ENCODE measurements around the gene TRIM37. TPM values are rescaled to one million over a fixed set of nuclear protein-coding genes. Genes with fewer than 3 reads are reported as not detected.
A peak's percentile ranks its signal among the peaks of the same experiment; 100 is the strongest.

TRIM37 gene
- 35.6 TPM for total RNA-seq (ENCODE audit: unreplicated experiment)
- long read RNA-seq, full-length matches to known transcripts = 5 of 10 reads
- long read RNA-seq, partial matches to known transcripts = 1 of 10 reads
- long read RNA-seq, other reads (novel, unspliced or antisense) = 4 of 10 reads

- H3K27ac Mint-ChIP-seq (ENCODE audit: unreplicated experiment) = peak within 1 kb of the TSS; percentile 90
- no peaks in the 10 kb centered on the region for H3K36me3 Mint-ChIP-seq (ENCODE audit: unreplicated experiment)
- DNase-seq = peak; percentile 99
- no peaks in the 10 kb centered on the region for H3K4me1 Mint-ChIP-seq (ENCODE audit: low read depth, unreplicated experiment)
- H3K9me3 Mint-ChIP-seq (ENCODE audit: unreplicated experiment) = peaks cover 7% of the 10 kb centered on the region
- peaks cover 3% of the 10 kb centered on the region for H3K27me3 Mint-ChIP-seq (ENCODE audit: unreplicated experiment)
- no peak for TF ChIP-seq CTCF (IDR thresholded peaks at IDR 0.05; ENCODE audit: partially characterized antibody, unreplicated experiment)
- H3K4me3 Mint-ChIP-seq (ENCODE audit: unreplicated experiment) = peak within 1 kb of the TSS; percentile 91
Observed at GRCh38 chr17:59106463-59107305, at the start of gene TRIM37. TRIM37 (minus strand) TSS chr17:59106880; CDS start chr17:59106461, 419 bp downstream.

GRCh38 chr17:59155439-59156177 is 48.9 kb upstream of the TRIM37 start, which contains the start of gene PRR11:
PRR11 (plus strand) TSS chr17:59155746; CDS start chr17:59169753, 14,007 bp downstream.
- Mint-ChIP-seq H3K4me1 (ENCODE audit: low read depth, unreplicated experiment) (peaks cover 12% of the 10 kb centered on the region), H3K27ac (ENCODE audit: unreplicated experiment) (no peak within 1 kb of the TSS), H3K27me3 (ENCODE audit: unreplicated experiment) (no peaks in the 10 kb centered on the region), H3K9me3 (ENCODE audit: unreplicated experiment) (peaks cover 3% of the 10 kb centered on the region), H3K4me3 (ENCODE audit: unreplicated experiment) (no peak within 1 kb of the TSS), H3K36me3 (ENCODE audit: unreplicated experiment) (no peaks in the 10 kb centered on the region)
- peak; percentile 87 for DNase-seq
- no peak for TF ChIP-seq CTCF (IDR thresholded peaks at IDR 0.05; ENCODE audit: partially characterized antibody, unreplicated experiment)

GRCh38 chr17:59154721-59155438 is 48.2 kb upstream of the TRIM37 start, which contains the start of gene SKA2:
SKA2 (minus strand) TSS chr17:59155186; CDS start chr17:59155163, 23 bp downstream.
- peaks cover 3% of the 10 kb centered on the region for H3K9me3 Mint-ChIP-seq (ENCODE audit: unreplicated experiment)
- H3K4me1 Mint-ChIP-seq (ENCODE audit: low read depth, unreplicated experiment) = peaks cover 12% of the 10 kb centered on the region
- TF ChIP-seq CTCF (IDR thresholded peaks at IDR 0.05; ENCODE audit: partially characterized antibody, unreplicated experiment) = no peak
- H3K36me3 Mint-ChIP-seq (ENCODE audit: unreplicated experiment) = no peaks in the 10 kb centered on the region
- no peaks in the 10 kb centered on the region for H3K27me3 Mint-ChIP-seq (ENCODE audit: unreplicated experiment)
- H3K27ac Mint-ChIP-seq (ENCODE audit: unreplicated experiment) = no peak within 1 kb of the TSS
- DNase-seq = peak; percentile 93
- H3K4me3 Mint-ChIP-seq (ENCODE audit: unreplicated experiment) = no peak within 1 kb of the TSS

- no peaks in the 10 kb centered on the region for H3K27me3 Mint-ChIP-seq (ENCODE audit: unreplicated experiment)
- H3K36me3 Mint-ChIP-seq (ENCODE audit: unreplicated experiment) = no peaks in the 10 kb centered on the region
- H3K9me3 Mint-ChIP-seq (ENCODE audit: unreplicated experiment) = peaks cover 3% of the 10 kb centered on the region
- no peak for TF ChIP-seq CTCF (IDR thresholded peaks at IDR 0.05; ENCODE audit: partially characterized antibody, unreplicated experiment)
- H3K4me3 Mint-ChIP-seq (ENCODE audit: unreplicated experiment) = no peak overlapping the region
- peaks cover 12% of the 10 kb centered on the region for H3K4me1 Mint-ChIP-seq (ENCODE audit: low read depth, unreplicated experiment)
- no peak overlapping the region for H3K27ac Mint-ChIP-seq (ENCODE audit: unreplicated experiment)
- peak; percentile 65 for DNase-seq
Observed at GRCh38 chr17:59154292-59154720, 47.6 kb upstream of the TRIM37 start.

Data from glutamatergic neuron (in vitro differentiated cells).